ENCODE measurements around the gene UNC50.

UNC50 gene

DNA sequence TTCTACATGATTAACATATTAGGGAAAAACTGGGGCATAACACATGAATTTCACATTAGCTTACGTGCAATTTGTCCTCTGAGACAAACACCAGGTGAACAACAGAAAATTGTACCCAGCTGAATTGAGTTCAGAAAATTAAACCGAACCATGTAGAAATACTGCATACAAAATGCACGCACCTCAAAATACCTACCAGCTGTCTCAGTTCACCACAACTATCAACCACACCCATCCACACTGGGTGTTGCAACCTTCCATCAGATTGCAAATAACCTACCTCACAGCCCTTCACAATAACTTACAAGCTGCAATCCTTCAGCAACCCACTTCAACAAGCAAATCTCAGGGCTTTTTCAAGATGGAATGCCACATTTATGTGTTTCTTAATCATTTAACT lies 55.9 kb downstream of the UNC50 start:
- TF ChIP-seq, protein P1, sequence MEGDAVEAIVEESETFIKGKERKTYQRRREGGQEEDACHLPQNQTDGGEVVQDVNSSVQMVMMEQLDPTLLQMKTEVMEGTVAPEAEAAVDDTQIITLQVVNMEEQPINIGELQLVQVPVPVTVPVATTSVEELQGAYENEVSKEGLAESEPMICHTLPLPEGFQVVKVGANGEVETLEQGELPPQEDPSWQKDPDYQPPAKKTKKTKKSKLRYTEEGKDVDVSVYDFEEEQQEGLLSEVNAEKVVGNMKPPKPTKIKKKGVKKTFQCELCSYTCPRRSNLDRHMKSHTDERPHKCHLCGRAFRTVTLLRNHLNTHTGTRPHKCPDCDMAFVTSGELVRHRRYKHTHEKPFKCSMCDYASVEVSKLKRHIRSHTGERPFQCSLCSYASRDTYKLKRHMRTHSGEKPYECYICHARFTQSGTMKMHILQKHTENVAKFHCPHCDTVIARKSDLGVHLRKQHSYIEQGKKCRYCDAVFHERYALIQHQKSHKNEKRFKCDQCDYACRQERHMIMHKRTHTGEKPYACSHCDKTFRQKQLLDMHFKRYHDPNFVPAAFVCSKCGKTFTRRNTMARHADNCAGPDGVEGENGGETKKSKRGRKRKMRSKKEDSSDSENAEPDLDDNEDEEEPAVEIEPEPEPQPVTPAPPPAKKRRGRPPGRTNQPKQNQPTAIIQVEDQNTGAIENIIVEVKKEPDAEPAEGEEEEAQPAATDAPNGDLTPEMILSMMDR (conservative IDR thresholded peaks at IDR 0.05; ENCODE audit: low read depth, low read length): no peak
- no peak overlapping the region for H3K4me3 ChIP-seq (ENCODE audit: low read length)
- DNase-seq (ENCODE audit: low read depth): no peak

DNA sequence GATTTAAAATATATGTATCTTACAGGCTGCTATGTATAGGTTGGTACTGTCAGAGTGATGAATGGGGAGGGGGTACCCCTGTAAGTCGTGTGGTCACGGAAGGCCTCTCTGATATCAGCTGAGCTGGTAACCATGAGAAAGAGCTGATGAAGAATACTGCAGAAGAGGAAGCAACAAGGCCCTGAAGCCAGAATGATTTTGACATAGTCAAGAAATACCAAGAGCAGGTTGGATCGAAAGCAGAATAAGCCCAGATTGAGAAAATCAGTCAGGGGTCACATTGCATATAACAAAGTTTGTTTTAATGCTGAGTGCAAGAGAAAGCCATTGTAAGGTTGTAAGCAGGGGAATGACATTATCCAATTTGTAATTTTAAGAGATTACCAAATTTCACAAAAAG lies 57.3 kb downstream of the UNC50 start:
- TF ChIP-seq, protein P1 (conservative IDR thresholded peaks at IDR 0.05; ENCODE audit: low read depth, low read length): no peak
- H3K4me3 ChIP-seq (ENCODE audit: low read length): no peak overlapping the region
- no peak for DNase-seq (ENCODE audit: low read depth)

Measured in retinal pigment epithelial cell (primary cell).